Stimulated activated CD4-positive, alpha-beta T cell treated with anti-CD3 and anti-CD28 coated beads, Interleukin-2, amount 100 ng/mL, for 24 hours (primary cell): ENCODE measurements around the gene FBLN1.
A peak's percentile ranks its signal among the peaks of the same experiment; 100 is the strongest.

Source experiments
- DNase-seq, 2 donors: peaks; one replicate each; pipeline ENCODE4 v3.0.0-alpha.2; 2020

FBLN1 gene

GRCh38 chr22:45504373-45505341, 2.0 kb downstream of the FBLN1 start:
- DNase-seq = peak in 1 of 2 donors; percentile 11

- DNase-seq = no peak
These were observed 3.5 kb downstream of the FBLN1 start for GRCh38 chr22:45505991-45506747.

GRCh38 chr22:45506816-45507360, 4.2 kb downstream of the FBLN1 start:
- no peak for DNase-seq

GRCh38 chr22:45507798-45508197, 5.1 kb downstream of the FBLN1 start:
- no peak for DNase-seq

- DNase-seq = no peak
These were observed 6.1 kb downstream of the FBLN1 start for GRCh38 chr22:45508814-45509213.

GRCh38 chr22:45510376-45511232, 7.9 kb downstream of the FBLN1 start:
- DNase-seq = no peak

- no peak for DNase-seq
These were observed 9.2 kb downstream of the FBLN1 start for GRCh38 chr22:45511847-45512261.

- no peak for DNase-seq
These were observed 9.7 kb downstream of the FBLN1 start for GRCh38 chr22:45512363-45512762.

- DNase-seq = no peak
These were observed 13.0 kb downstream of the FBLN1 start for GRCh38 chr22:45515676-45516075.

- no peak for DNase-seq
These were observed 13.5 kb downstream of the FBLN1 start for GRCh38 chr22:45516163-45516562.

GRCh38 chr22:45516923-45517675, 14.4 kb downstream of the FBLN1 start:
- DNase-seq = no peak

- no peak for DNase-seq
These were observed 15.5 kb downstream of the FBLN1 start for GRCh38 chr22:45518136-45518535.

- no peak for DNase-seq
These were observed 15.9 kb downstream of the FBLN1 start for GRCh38 chr22:45518580-45518991.

- no peak for DNase-seq
These were observed 18.5 kb downstream of the FBLN1 start for GRCh38 chr22:45521178-45521577.

- no peak for DNase-seq
These were observed 19.8 kb downstream of the FBLN1 start for GRCh38 chr22:45522462-45522861.

- DNase-seq = no peak
These were observed 21.5 kb downstream of the FBLN1 start for GRCh38 chr22:45524157-45524556.

GRCh38 chr22:45524966-45525365, 22.3 kb downstream of the FBLN1 start:
- no peak for DNase-seq

- DNase-seq = no peak
These were observed 22.8 kb downstream of the FBLN1 start for GRCh38 chr22:45525480-45525879.

GRCh38 chr22:45526281-45526680, 23.6 kb downstream of the FBLN1 start:
- DNase-seq = no peak

- DNase-seq = no peak
These were observed 24.2 kb downstream of the FBLN1 start for GRCh38 chr22:45526768-45527360.

GRCh38 chr22:45527456-45527855, 24.8 kb downstream of the FBLN1 start:
- DNase-seq = no peak
